ENCODE results near the gene AADACL3.

The AADACL3 gene

DNA sequence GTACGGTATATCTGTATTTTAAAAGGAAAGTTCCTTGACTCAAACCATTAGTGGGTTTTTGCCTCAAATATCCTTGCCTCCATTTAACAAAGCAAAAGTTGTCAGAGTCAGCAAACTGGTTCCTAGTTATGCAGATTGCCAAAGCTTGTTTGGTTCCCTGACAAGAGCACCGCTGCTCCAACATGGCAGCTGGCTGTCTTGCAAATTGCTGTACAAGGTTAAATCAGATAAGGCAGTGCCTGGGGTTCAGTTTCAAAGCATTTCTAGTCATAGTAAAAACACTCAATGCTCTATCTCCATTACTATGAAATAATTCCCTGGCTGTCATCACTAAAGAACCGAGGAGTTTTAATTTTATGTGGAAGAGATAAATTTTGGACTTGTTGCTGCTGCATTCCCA lies 18.7 kb downstream of the AADACL3 start:
- Mint-ChIP-seq H3K4me3 (no peak overlapping the region), H3K9me3 (peaks cover 15 to 38% of the 10 kb centered on the region in 2 donors), H3K27ac (no peak overlapping the region), H3K36me3 (peaks cover 2 to 3% of the 10 kb centered on the region in 2 donors), H3K27me3 (peaks cover 42 to 49% of the 10 kb centered on the region in 2 donors), H3K4me1 (no peaks in the 10 kb centered on the region)
- ATAC-seq (replicated peaks) (no peak), DNase-seq (no peak)

DNA sequence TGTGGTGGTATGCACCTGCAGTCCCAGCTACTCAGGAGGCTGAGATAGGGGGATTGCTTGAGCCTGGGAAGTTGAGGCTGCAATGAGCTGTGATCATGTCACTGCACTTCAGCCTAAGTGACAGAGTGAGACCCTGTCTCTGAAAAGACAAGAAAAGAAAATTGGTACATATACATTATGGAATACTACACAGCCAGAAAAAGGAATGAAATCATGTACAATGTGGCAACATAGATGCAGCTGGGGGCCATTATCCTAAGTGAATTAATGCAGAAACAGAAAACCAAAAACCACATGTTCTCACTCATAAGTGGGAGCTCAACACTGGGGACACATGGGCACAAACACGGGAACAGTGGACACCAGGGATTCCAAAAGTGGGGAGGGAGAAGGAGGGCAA lies 23.0 kb downstream of the AADACL3 start:
- ATAC-seq (replicated peaks) (no peak), DNase-seq (no peak)
- Mint-ChIP-seq H3K27me3 (peaks cover 28 to 42% of the 10 kb centered on the region in 2 donors), H3K4me3 (no peak overlapping the region), H3K9me3 (peaks cover 9 to 12% of the 10 kb centered on the region in 2 donors), H3K36me3 (peaks cover 0 to 2% of the 10 kb centered on the region in 2 donors), H3K27ac (no peak overlapping the region), H3K4me1 (no peaks in the 10 kb centered on the region)

DNA sequence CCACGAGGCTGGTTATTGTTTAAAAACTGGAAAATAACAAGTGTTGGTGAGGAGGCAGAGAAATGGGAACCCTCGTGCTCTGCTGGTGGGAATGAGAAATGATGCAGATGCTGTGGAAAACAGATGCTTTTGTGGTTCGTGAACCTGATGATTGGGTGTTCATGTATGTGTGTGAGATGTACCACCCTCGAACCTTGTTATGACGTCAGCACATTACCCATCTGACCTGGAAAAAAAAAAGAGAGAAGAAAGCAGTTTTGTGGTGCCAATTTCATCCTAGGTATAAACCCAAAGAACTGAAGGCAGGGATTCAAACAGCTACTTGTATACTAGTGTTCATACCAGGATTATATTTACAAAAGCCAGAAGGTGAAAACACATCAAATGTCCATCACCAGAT lies 23.7 kb downstream of the AADACL3 start:
- Mint-ChIP-seq H3K36me3 (peaks cover 0 to 2% of the 10 kb centered on the region in 2 donors), H3K27ac (no peak overlapping the region), H3K4me3 (no peak overlapping the region), H3K4me1 (no peaks in the 10 kb centered on the region), H3K27me3 (peaks cover 31 to 45% of the 10 kb centered on the region in 2 donors), H3K9me3 (peaks cover 9 to 12% of the 10 kb centered on the region in 2 donors)
- ATAC-seq (replicated peaks) (no peak), DNase-seq (no peak)

DNA sequence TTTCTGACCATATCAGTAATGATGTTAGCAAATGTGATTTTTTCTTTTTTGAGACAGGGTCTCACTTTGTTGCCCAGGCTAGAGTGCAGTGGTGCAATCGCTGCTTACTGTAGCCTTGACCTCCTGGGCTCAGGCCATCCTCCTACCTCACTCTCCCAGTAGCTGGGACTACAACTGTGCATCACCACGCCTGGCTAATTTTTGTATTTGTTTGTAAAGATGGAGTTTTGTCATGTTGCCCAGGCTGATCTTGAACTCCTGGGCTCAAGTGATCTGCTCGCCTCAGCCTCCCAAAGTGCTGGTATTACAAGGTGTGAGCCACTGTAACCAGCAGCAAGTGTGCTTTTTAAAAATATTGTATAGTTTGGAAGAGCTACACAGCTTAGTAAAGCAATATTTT lies 26.0 kb downstream of the AADACL3 start:
- Mint-ChIP-seq H3K4me1 (no peaks in the 10 kb centered on the region), H3K27me3 (peaks cover 32 to 45% of the 10 kb centered on the region in 2 donors), H3K9me3 (peaks cover 5 to 6% of the 10 kb centered on the region in 2 donors), H3K27ac (peak overlapping the region; percentile 26), H3K4me3 (no peak overlapping the region), H3K36me3 (no peaks in the 10 kb centered on the region)
- no peak for DNase-seq
- no peak for ATAC-seq (replicated peaks)

DNA sequence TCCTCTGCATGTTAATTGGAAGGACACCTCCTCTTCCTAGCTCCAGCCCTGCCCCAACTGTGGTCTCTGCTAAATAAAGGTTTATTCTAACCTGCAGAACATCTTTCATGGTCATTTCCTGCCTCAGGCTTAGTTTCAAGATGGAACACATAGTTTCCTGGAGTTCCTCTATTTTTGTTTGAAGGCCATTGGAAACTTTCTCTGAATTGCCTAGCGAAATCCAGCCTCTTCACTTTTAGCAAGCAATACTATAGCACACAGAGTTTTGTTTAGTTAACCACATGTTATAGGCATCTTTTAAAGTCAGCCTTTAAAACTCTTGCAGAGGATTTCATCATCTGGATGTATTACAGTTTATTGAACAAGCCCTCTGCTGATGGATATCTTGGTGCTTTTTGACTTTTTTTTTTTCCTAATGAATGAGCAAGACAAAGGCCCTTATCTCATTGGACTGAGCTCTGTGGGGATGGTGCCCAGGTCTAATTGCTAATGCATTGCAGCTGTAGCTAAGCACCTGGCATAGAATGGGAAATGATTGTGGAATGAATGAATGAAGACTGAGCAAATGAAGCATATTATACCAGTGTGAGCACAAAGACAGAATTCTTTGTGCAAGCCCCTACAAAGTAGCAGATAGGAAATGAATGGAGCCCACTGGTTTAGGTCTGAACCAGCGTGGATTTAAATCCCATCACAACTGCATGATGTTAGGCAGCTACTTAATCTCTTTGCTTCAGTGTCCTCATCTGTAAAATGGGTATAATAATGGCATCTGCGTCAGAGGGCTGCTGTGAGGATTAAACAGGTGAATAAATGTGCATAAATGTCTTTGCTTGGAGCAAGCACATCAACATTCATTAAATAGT lies 29.4 kb downstream of the AADACL3 start:
- Mint-ChIP-seq H3K27ac (no peak overlapping the region), H3K4me1 (no peaks in the 10 kb centered on the region), H3K9me3 (peaks cover 17 to 18% of the 10 kb centered on the region in 2 donors), H3K27me3 (peaks cover 20 to 28% of the 10 kb centered on the region in 2 donors), H3K36me3 (no peaks in the 10 kb centered on the region), H3K4me3 (no peak overlapping the region)
- DNase-seq (no peak), ATAC-seq (replicated peaks) (no peak)

DNA sequence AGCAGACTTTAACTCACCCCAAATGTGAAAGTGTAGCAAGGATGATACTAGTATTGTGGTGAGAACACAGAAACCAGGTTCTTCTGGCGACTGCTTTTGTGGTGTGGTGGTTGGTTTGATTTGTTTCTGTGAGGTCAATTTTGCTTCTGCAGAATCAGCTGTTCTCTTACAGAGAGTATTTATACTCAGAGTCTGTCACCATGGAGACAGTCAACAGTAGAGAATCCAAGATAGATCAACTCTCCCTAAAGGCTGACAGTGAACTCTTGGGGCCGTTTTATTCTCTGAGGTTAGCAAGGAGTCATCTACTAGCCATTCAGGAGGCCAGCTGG lies 30.0 kb downstream of the AADACL3 start, which contains the start of gene CFAP107:
Gene CFAP107, plus strand, starts transcription at position 209 of the 332 bp plus-strand sequence. CDS start 231 bp downstream, outside the sequence.
- no peak for DNase-seq
- peak; percentile 19 to 22 for ATAC-seq (replicated peaks)
- Mint-ChIP-seq H3K9me3 (peaks cover 17 to 21% of the 10 kb centered on the region in 2 donors), H3K27me3 (peaks cover 24 to 34% of the 10 kb centered on the region in 2 donors), H3K4me3 (no peak within 1 kb of the TSS), H3K4me1 (no peaks in the 10 kb centered on the region), H3K36me3 (no peaks in the 10 kb centered on the region), H3K27ac (no peak within 1 kb of the TSS)

DNA sequence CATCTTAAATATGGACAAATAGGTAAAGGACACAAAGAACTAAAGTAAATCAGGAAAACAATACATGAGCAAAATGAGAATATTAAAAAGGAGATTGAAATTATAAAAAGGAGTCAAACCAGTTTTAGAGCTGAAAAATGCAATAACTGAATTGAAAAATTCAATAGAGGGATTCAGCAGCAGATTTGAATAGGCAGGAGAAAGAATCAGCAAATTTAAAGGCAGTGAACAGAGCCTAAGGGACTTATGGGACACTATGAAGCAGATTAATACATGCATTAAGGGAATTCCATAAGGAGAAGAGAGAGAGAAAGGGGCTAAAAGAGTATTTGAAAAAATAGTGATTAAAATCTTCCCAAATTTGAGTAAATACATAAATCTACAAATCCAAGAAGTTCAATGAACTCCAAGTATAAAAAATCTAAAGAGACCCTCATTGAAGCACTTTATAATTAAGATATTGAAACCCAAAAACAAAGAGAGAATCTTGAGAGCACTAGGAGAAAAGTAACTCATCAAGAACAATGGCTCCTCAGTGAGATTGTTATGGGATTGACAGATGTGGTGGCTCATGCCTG lies 33.0 kb downstream of the AADACL3 start:
- Mint-ChIP-seq H3K4me1 (no peaks in the 10 kb centered on the region), H3K4me3 (no peak overlapping the region), H3K27me3 (peaks cover 24 to 38% of the 10 kb centered on the region in 2 donors)

DNA sequence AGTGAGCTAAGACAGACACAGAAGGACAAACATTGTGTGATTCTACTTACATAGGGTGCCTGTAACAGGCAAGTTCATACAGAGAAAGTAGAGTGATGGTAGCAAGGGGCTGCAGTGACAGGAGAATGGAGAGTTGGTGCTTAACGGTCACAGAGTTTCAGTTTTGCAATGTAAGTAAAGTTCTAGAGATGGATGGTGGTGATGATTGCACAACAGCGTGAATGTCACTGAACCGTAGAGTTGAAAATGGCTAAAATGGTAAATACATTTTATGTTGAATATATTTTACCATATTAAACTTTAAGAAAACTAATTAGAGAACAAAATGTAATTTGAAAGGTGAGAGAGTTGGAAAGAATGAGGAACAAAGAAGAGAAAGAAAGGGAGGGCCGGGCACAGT lies 38.8 kb downstream of the AADACL3 start:
- H3K27me3 Mint-ChIP-seq, result peaks cover 17 to 29% of the 10 kb centered on the region in 2 donors

More for the DNA sequence above, 33.0 kb downstream of the AADACL3 start:
- peaks cover 17 to 22% of the 10 kb centered on the region in 2 donors for H3K9me3 Mint-ChIP-seq
- no peak for DNase-seq
- ATAC-seq (replicated peaks), result no peak
- no peaks in the 10 kb centered on the region for H3K36me3 Mint-ChIP-seq
- H3K27ac Mint-ChIP-seq, result no peak overlapping the region

DNA sequence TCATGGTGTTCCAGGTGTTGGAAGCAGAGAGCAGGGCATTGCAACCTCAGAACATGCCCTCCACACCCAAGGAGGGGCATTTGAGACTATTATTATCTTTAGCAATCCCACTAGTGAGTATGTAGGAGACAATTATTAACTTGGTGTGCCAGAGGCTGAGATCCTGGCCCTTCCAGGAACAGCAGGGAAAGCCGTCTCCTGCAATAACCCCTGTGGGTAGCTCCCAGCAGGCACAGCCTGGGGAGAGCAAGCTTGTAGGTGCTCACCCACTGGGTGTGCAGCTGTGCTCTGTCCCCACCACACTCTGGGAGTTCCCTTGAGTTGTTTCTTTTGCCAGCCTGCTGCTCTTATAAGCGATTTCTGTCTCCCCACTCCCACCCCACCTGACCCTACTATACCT lies 40.4 kb downstream of the AADACL3 start:
- Mint-ChIP-seq H3K27ac (no peak overlapping the region), H3K27me3 (peaks cover 14 to 17% of the 10 kb centered on the region in 2 donors), H3K4me1 (no peaks in the 10 kb centered on the region), H3K36me3 (no peaks in the 10 kb centered on the region), H3K4me3 (no peak overlapping the region), H3K9me3 (no peaks in the 10 kb centered on the region)
- DNase-seq, result no peak
- no peak for ATAC-seq (replicated peaks)

More for the DNA sequence above, 38.8 kb downstream of the AADACL3 start:
- Mint-ChIP-seq H3K4me1 (no peaks in the 10 kb centered on the region), H3K36me3 (no peaks in the 10 kb centered on the region), H3K27ac (no peak overlapping the region), H3K4me3 (no peak overlapping the region), H3K9me3 (peaks cover 0 to 6% of the 10 kb centered on the region in 2 donors)
- DNase-seq, result no peak
- no peak for ATAC-seq (replicated peaks)

DNA sequence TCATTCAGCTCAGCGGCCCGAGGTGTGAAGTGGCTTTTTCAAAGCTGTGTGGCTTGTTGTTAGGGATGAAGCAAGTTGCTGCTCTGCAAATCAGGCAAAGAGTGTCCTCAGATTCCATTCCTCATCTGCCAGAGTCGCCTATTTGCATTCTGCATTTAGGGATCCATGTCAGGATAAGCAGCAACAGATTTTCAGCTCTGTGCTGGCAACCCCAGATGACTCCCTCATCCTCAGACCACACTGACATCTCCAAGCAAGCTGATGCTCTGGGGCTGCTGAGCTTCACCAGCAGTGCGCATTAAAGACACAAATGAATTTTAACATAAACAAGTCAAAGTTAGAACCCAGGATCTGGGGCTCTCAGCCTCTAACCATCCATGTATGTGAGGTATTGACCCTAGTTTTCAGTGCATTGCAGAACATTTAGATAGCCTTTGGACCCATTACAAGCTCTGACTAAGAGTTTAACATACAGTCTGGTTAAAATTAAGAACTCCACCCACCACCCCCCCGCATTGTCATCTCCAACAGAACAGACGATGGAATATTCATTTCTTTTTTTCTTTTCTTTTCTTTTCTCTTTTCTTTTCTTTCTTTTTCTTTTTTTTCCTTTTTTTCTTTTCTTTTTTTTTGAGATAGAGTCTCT lies 41.0 kb downstream of the AADACL3 start:
- Mint-ChIP-seq H3K4me3 (no peak overlapping the region), H3K36me3 (no peaks in the 10 kb centered on the region), H3K27me3 (peaks cover 14 to 17% of the 10 kb centered on the region in 2 donors), H3K27ac (no peak overlapping the region), H3K9me3 (no peaks in the 10 kb centered on the region), H3K4me1 (no peaks in the 10 kb centered on the region)
- ATAC-seq (replicated peaks) (no peak), DNase-seq (no peak)

DNA sequence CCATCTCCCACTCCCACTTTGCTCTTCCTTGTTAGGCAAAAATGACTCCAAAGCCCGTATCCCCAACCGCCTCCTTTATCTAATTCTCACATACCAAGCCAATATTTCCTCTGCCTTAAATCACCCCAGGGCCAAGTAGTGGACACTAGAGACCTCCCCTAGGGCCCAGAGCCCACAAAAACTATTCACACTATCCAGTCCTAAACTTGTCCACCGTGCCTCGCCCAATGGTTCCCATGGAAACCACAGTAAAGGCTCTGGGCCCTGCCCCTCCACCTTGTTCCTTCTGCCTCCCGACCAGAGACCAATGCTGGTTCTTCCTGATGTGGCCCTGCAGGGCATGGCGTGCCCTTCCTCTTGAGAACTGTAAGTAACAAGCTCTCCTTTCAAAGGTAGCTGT lies 41.9 kb downstream of the AADACL3 start:
- Mint-ChIP-seq H3K27ac (no peak overlapping the region), H3K4me3 (no peak overlapping the region), H3K36me3 (no peaks in the 10 kb centered on the region), H3K4me1 (no peaks in the 10 kb centered on the region), H3K9me3 (no peaks in the 10 kb centered on the region), H3K27me3 (peaks cover 14 to 21% of the 10 kb centered on the region in 2 donors)
- DNase-seq (no peak), ATAC-seq (replicated peaks) (no peak)

DNA sequence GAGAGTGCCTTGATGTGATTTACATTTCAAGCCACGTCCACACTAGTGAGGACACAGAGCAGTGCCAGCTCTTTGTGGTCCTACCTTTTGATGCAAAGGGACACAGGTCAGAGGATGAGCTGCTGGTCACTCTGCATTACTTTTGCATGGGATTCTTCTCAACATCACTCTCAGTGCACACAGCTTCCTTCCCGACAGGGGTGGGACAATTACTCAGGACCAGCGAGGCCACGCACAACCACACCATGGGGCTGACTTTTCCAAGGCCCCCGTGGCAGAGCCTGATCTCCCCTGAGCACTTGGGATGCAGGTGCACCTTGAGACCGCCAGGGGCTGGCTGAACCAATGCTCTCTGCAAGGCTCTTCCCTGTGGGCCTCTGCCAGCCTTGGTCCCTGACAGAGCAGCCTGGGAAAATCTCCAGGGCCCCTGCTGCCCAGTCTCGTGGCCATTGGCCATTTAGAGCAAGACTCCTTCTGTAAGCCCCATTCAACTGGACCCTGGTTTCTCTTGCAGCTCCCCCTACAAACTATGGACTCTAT lies 44.4 kb downstream of the AADACL3 start:
- Mint-ChIP-seq H3K36me3 (no peaks in the 10 kb centered on the region), H3K4me3 (no peak overlapping the region), H3K27ac (no peak overlapping the region), H3K4me1 (no peaks in the 10 kb centered on the region), H3K9me3 (no peaks in the 10 kb centered on the region), H3K27me3 (peaks cover 14 to 21% of the 10 kb centered on the region in 2 donors)
- ATAC-seq (replicated peaks) (no peak), DNase-seq (no peak)

DNA sequence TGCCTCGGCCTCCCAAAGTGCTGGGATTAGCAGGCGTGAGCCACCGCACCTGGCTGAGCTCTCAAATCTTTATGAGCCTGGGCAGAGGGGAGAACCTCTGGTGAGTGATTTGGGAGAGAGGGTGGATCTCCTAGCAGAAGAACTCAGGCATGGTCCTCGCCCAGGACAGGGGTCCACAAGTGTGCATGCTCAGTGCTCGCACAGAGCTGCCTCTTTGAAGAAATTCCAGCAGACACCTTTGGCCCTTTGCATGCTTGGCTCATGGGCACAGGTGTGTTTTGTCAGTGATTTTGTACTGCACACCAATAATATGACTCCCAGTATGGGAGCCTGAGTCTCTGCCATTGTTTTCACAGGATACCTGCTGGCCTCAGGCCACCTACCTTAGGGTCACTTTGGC lies 45.9 kb downstream of the AADACL3 start:
- Mint-ChIP-seq H3K27ac (no peak overlapping the region), H3K36me3 (no peaks in the 10 kb centered on the region), H3K4me3 (no peak overlapping the region), H3K9me3 (no peaks in the 10 kb centered on the region), H3K4me1 (no peaks in the 10 kb centered on the region), H3K27me3 (peaks cover 14 to 15% of the 10 kb centered on the region in 2 donors)
- no peak for ATAC-seq (replicated peaks)
- DNase-seq, result no peak

DNA sequence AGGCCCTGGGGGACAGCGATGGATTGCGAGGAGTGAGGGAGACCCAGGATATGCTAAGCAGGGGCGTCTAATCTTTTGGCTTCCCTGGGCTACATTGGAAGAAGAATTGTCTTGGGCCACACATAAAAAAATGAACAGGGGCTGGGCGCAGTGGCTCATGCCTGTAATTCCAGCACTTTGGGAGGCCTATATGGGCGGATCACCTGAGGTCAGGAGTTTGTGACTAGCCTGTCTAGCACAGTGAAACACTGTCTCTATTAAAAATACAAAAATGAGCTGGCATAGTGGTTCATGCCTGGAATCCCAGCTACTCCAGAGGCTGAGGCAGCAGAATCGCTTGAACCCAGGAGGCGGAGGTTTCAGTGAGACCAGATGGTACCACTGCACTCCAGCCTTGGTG lies 46.9 kb downstream of the AADACL3 start:
- Mint-ChIP-seq H3K4me1 (no peaks in the 10 kb centered on the region), H3K4me3 (no peak overlapping the region), H3K36me3 (no peaks in the 10 kb centered on the region), H3K27ac (no peak overlapping the region), H3K27me3 (peaks cover 11 to 12% of the 10 kb centered on the region in 2 donors), H3K9me3 (no peaks in the 10 kb centered on the region)
- ATAC-seq (replicated peaks), result no peak
- no peak for DNase-seq

All from stimulated activated naive B cell treated with anti-CD40 and anti-IgM and Interleukin-4, amounts not matched to agents 10 μg/mL and 1 μg/mL and 100 μg/mL, for 72 hours (primary cell).